MM.1S (cell line): ENCODE results near the gene ANKRD13D.

Experiments used
- CTCF ChIP-seq: fragments of 300-600 bp; sonication (generic); IDR thresholded peaks from 2 replicates; pipeline ENCODE4 v1.5.1; 2016; ENCODE audit warnings: antibody characterized with exemption, low read length, mixed read lengths
- EZH2phosphoT487 ChIP-seq: fragments of 300-600 bp; sonication (generic); IDR thresholded peaks from 2 replicates; pipeline ENCODE4 v1.6.1; 2018; ENCODE audit warnings: antibody characterized with exemption, low read length

- TF ChIP-seq CTCF (no peak; the same call in 1 of the 2 replicates), EZH2phosphoT487 (no peak)
These were observed 27.0 kb upstream of the ANKRD13D start for GRCh38 chr11:67261946-67262681.
